ENCODE measurements around the gene NAT14.

GRCh38 chr19:55468054-55468393 is 17.0 kb upstream of the NAT14 start:
- TF ChIP-seq POLR2A (IDR thresholded peaks at IDR 0.05) (no peak), CTCF (IDR thresholded peaks at IDR 0.05 in 4 of 5, conservative IDR thresholded peaks at IDR 0.05 in 1 of 5) (no peak)
